Lower leg skin (tissue), 4 donors: ENCODE data around the gene MAGEB2. TPM values are rescaled to one million over a fixed set of nuclear protein-coding genes. Genes with fewer than 3 reads are reported as not detected.
"Not testable (repeated sequence)": the region's sequence is repeated elsewhere in the genome, so short reads cannot be mapped to it uniquely, and the experiment has no call there.

Source experiments
- DNase-seq, 2 donors: peaks; one replicate each; pipeline ENCODE4 v3.0.0-alpha.2; 2019; ENCODE audit warnings: low spot score in 2 of 2
- H3K4me3 ChIP-seq: fragments of 200-600 bp; sonication (generic); 2 replicates; pipeline ENCODE4 v1.5.1; 2017; ENCODE audit warnings: mild to moderate bottlenecking, low read depth; ENCODE audit not compliant: poor library complexity, severe bottlenecking
- POLR2A ChIP-seq, 2 donors: fragments of 450-650 bp; IDR thresholded peaks; one replicate each; pipeline ENCODE4 v1.6.1; 2016 to 2017; ENCODE audit warnings: antibody characterized with exemption in 2 of 2, mild to moderate bottlenecking in 1 of 2, moderate library complexity in 1 of 2
- WGBS, 2 donors: methylation state at CpG; one replicate each; pipeline ENCODE4 v1.1.5; 2018; 5-methylcytosine and 5-hydroxymethylcytosine counted together
- intact Hi-C: fragments of 100-400 bp; cut with DNase I; formaldehyde crosslinking; loops from one replicate; pipeline ENCODE4 v1.15.0; 2023; ENCODE audit warnings: low total_unique reads
- total RNA-seq, 4 donors: library from RNA; depleted of rRNA; stranded (reverse); fragments of >200 nt; gene quantifications; one replicate each; pipeline ENCODE4 v1.1.0, GENCODE V29; 2016
- TF ChIP-seq, protein P1 (sequence below), 3 donors: fragments of 450-650 bp; IDR thresholded peaks; one replicate each; pipeline ENCODE4 v1.5.1; 2016; ENCODE audit warnings: antibody characterized with exemption in 3 of 3, mild to moderate bottlenecking in 3 of 3, moderate library complexity in 2 of 3

Gene MAGEB2, protein sequence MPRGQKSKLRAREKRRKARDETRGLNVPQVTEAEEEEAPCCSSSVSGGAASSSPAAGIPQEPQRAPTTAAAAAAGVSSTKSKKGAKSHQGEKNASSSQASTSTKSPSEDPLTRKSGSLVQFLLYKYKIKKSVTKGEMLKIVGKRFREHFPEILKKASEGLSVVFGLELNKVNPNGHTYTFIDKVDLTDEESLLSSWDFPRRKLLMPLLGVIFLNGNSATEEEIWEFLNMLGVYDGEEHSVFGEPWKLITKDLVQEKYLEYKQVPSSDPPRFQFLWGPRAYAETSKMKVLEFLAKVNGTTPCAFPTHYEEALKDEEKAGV
- total RNA-seq, result not detected

DNA sequence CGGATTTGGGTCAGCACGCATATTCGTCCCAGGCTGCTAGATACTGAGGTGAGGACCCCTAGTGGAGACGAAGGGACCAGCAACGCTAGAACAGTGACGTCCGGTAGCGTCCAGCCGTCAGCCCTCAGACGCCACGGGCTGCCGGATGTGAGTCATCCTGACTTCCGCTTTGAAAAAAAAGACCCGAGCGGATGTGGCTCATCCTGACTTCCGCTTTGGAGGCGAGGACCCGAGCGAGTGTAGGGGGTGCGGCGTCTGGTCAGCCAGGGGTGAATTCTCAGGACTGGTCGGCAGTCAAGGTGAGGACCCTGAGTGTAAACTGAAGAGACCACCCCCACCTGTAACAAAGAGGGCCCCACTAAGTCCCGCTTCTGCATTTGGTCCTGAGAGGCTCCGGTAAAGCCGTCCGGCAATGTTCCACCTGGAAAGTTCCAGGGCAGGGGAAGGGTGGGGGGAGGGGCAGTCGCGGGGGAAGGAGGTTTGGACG is at the start of gene MAGEB2:
TSS of gene MAGEB2 (plus strand) at position 207 of the 487 bp plus-strand sequence. CDS start 3,018 bp downstream, outside the sequence.
- 85 to 95% methylated on average over 25 to 29 of the region's 29 CpGs for WGBS, 2 donors
- H3K4me3 ChIP-seq, result no peak within 1 kb of the TSS
- no peak for DNase-seq
- intact Hi-C loops, result no loop called here
- no peak for TF ChIP-seq POLR2A (IDR thresholded peaks at IDR 0.05)
- TF ChIP-seq, protein P1, sequence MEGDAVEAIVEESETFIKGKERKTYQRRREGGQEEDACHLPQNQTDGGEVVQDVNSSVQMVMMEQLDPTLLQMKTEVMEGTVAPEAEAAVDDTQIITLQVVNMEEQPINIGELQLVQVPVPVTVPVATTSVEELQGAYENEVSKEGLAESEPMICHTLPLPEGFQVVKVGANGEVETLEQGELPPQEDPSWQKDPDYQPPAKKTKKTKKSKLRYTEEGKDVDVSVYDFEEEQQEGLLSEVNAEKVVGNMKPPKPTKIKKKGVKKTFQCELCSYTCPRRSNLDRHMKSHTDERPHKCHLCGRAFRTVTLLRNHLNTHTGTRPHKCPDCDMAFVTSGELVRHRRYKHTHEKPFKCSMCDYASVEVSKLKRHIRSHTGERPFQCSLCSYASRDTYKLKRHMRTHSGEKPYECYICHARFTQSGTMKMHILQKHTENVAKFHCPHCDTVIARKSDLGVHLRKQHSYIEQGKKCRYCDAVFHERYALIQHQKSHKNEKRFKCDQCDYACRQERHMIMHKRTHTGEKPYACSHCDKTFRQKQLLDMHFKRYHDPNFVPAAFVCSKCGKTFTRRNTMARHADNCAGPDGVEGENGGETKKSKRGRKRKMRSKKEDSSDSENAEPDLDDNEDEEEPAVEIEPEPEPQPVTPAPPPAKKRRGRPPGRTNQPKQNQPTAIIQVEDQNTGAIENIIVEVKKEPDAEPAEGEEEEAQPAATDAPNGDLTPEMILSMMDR (IDR thresholded peaks at IDR 0.05), result no peak

DNA sequence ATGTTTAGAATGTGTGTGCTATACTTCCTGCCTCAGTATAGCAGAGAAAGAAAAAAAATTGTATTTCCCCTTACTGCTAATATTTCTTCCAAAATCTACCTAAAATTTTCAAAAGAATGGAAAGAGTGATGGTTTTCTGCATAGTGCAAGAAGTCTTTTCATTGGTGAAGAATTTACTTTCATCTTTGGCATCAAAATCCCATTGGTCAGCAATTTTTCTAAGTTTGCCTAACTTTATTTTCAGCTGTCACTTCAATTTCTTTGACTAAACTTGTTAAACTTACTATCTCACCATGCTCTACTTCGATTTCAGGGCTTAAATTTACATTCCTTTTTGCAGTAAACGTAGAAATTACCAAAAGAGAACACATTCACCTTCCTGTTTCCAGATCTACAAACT is 44.5 kb upstream of the MAGEB2 start:
- 39 to 50% methylated on average over 2 of the region's 2 CpGs for WGBS, 2 donors
- H3K4me3 ChIP-seq, result no peak overlapping the region
- no peak for DNase-seq
- TF ChIP-seq, protein P1 (IDR thresholded peaks at IDR 0.05), result no peak
- no peak for TF ChIP-seq POLR2A (IDR thresholded peaks at IDR 0.05)
- intact Hi-C loops, result no loop called here

DNA sequence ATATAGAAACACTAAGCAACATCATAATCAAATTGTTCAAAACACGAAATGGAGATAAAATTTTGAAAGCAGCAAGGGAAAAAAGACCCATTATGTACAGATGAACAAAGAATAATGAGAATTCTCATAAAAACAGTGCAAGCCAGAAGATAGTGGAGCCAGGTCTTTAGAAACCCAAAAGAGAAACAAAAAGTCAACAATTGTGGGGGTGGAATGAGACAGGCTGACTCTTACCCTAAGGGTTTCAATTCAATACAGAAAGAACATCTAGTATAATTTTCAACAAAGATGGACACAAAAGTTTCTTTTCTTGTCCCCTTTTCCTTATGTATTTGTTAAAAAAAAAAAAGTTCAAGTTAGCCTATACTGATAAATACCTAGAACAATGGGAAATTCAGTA is 34.0 kb upstream of the MAGEB2 start:
- 27 to 50% methylated on average over 1 of the region's 1 CpG for WGBS, 2 donors
- intact Hi-C loops, result no loop called here
- TF ChIP-seq POLR2A (IDR thresholded peaks at IDR 0.05), result no peak
- TF ChIP-seq, protein P1 (IDR thresholded peaks at IDR 0.05), result no peak
- H3K4me3 ChIP-seq, result no peak overlapping the region
- no peak for DNase-seq

DNA sequence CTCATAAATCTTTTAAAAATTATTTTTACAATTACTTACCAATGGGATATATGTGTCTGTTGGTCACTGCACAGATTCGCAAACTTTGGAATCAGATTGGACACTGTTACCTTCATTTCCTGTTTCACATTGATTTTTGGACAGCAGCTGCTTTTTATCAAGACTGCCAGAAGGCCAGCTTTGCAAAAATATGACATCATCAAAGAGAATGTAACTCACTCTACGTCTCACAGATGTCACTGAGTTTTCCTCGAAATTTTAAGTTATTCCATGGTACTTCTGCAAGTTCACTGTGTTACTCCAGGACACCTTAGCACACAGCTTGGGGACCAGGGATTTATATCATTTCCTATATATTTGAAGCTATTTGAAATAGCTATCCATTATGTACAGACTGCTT is 31.8 kb upstream of the MAGEB2 start:
- 47 to 51% methylated on average over 3 of the region's 3 CpGs for WGBS, 2 donors
- H3K4me3 ChIP-seq, result no peak overlapping the region
- intact Hi-C loops, result no loop called here
- no peak for TF ChIP-seq POLR2A (IDR thresholded peaks at IDR 0.05)
- TF ChIP-seq, protein P1 (IDR thresholded peaks at IDR 0.05), result no peak
- DNase-seq, result no peak

DNA sequence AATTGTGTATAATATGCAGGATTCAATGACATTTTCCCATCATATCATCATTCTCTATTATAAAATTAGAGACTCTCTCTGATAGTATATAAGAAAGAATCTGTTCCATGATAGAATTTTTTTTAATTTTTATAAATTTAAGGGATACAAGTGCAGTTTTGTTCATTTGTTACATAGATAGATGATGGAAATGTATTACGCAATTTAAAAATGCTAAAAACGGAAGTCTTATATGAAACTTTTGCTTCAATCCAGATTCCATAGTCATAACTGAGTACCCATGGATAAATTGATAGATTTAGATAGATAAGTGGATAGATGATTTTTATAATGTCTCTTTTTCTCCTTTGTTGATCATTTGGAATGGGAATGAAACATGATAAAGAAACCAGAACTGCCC is 24.9 kb upstream of the MAGEB2 start:
- H3K4me3 ChIP-seq, result no peak overlapping the region
- intact Hi-C loops, result no loop called here
- TF ChIP-seq POLR2A (IDR thresholded peaks at IDR 0.05), result no peak
- TF ChIP-seq, protein P1 (IDR thresholded peaks at IDR 0.05), result no peak
- 82 to 92% methylated on average over 2 of the region's 2 CpGs for WGBS, 2 donors
- no peak for DNase-seq

DNA sequence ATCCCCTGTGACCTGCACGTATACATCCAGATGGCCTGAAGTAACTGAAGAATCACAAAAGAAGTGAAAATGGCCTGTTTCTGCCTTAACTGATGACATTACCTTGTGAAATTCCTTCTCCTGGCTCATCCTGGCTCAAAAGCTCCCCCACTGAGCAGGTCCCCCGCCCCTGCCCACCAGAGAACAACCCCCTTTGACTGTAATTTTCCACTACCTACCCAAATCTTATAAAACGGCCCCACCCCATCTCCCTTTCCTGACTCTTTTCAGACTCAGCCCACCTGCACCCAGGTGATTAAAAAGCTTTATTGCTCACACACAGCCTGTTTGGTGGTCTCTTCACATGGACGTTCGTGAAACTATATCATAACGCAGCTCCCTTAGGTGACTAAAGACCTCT is 21.5 kb upstream of the MAGEB2 start:
- intact Hi-C loops, H3K4me3 ChIP-seq, DNase-seq: not testable (repeated sequence)
- 63 to 84% methylated on average over 6 of the region's 6 CpGs for WGBS, 2 donors
